Osteocyte (in vitro differentiated cells): ENCODE data around the gene HPX. TPM values are rescaled to one million over a fixed set of nuclear protein-coding genes. Genes with fewer than 3 reads are reported as not detected.

Experiments used
- DNase-seq: peaks from one replicate; pipeline ENCODE4 v3.0.0; 2021; ENCODE audit warnings: mixed read lengths; ENCODE audit not compliant: unreplicated experiment; ENCODE audit errors: extremely low spot score
- H3K27ac Mint-ChIP-seq: one replicate; pipeline ENCODE4 v1.8.0; 2021; ENCODE audit warnings: mild to moderate bottlenecking, mixed read lengths; ENCODE audit not compliant: unreplicated experiment
- H3K27me3 Mint-ChIP-seq: one replicate; pipeline ENCODE4 v1.8.0; 2021; ENCODE audit warnings: mixed read lengths; ENCODE audit not compliant: unreplicated experiment
- H3K36me3 Mint-ChIP-seq: one replicate; pipeline ENCODE4 v1.8.0; 2021; ENCODE audit warnings: mixed read lengths; ENCODE audit not compliant: unreplicated experiment
- H3K4me1 Mint-ChIP-seq: one replicate; pipeline ENCODE4 v1.8.0; 2021; ENCODE audit warnings: mixed read lengths; ENCODE audit not compliant: unreplicated experiment
- H3K4me3 Mint-ChIP-seq: one replicate; pipeline ENCODE4 v1.8.0; 2021; ENCODE audit warnings: mild to moderate bottlenecking, moderate library complexity, mixed read lengths; ENCODE audit not compliant: unreplicated experiment
- H3K9me3 Mint-ChIP-seq: one replicate; pipeline ENCODE4 v1.8.0; 2021; ENCODE audit warnings: mixed read lengths; ENCODE audit not compliant: unreplicated experiment
- CTCF ChIP-seq: fragments of 200-600 bp; sonication (generic); IDR thresholded peaks from 2 replicates; pipeline ENCODE4 v1.5.0; 2021; ENCODE audit warnings: antibody characterized with exemption, mild to moderate bottlenecking, moderate library complexity
- total RNA-seq: library from RNA; stranded (reverse); gene quantifications from 2 replicates; pipeline ENCODE4 v1.2.1, GENCODE V29; 2021

The HPX gene
- total RNA-seq, 1 donor from 2014 or later, result 1.9 TPM

GRCh38 chr11:6443269-6444003 is 2.6 kb upstream of the HPX start:
- Mint-ChIP-seq H3K27ac (no peak overlapping the region), H3K4me1 (no peaks in the 10 kb centered on the region), H3K4me3 (no peak overlapping the region), H3K36me3 (no peaks in the 10 kb centered on the region), H3K9me3 (no peaks in the 10 kb centered on the region), H3K27me3 (no peaks in the 10 kb centered on the region)
- TF ChIP-seq CTCF, result peak; percentile 76
- DNase-seq, result no peak

GRCh38 chr11:6442441-6442840 is 1.7 kb upstream of the HPX start:
- Mint-ChIP-seq H3K36me3 (no peaks in the 10 kb centered on the region), H3K4me1 (no peaks in the 10 kb centered on the region), H3K4me3 (no peak overlapping the region), H3K27me3 (no peaks in the 10 kb centered on the region), H3K27ac (no peak overlapping the region), H3K9me3 (no peaks in the 10 kb centered on the region)
- TF ChIP-seq CTCF, result no peak
- no peak for DNase-seq

GRCh38 chr11:6438979-6439571 is 1.7 kb downstream of the HPX start:
- no peak for DNase-seq
- Mint-ChIP-seq H3K4me1 (no peaks in the 10 kb centered on the region), H3K4me3 (no peak overlapping the region), H3K36me3 (no peaks in the 10 kb centered on the region), H3K9me3 (no peaks in the 10 kb centered on the region), H3K27ac (no peak overlapping the region), H3K27me3 (no peaks in the 10 kb centered on the region)
- TF ChIP-seq CTCF, result peak; percentile 68

- Mint-ChIP-seq H3K4me1 (no peaks in the 10 kb centered on the region), H3K36me3 (no peaks in the 10 kb centered on the region), H3K9me3 (no peaks in the 10 kb centered on the region), H3K4me3 (no peak overlapping the region), H3K27ac (no peak overlapping the region), H3K27me3 (no peaks in the 10 kb centered on the region)
- DNase-seq, result no peak
- no peak for TF ChIP-seq CTCF
Observed at GRCh38 chr11:6437993-6438392, 2.8 kb downstream of the HPX start.

GRCh38 chr11:6437423-6437822 is 3.4 kb downstream of the HPX start:
- Mint-ChIP-seq H3K27ac (no peak overlapping the region), H3K4me3 (no peak overlapping the region), H3K9me3 (no peaks in the 10 kb centered on the region), H3K4me1 (no peaks in the 10 kb centered on the region), H3K27me3 (no peaks in the 10 kb centered on the region), H3K36me3 (no peaks in the 10 kb centered on the region)
- DNase-seq, result no peak
- no peak for TF ChIP-seq CTCF
